Sigmoid colon (tissue), 4 donors: Measurements from ENCODE around the gene RSPH1.

Experiments used
- EP300 ChIP-seq, 4 donors: sonication (generic); formaldehyde crosslinking; IDR thresholded peaks; one replicate each; pipeline ENCODE4 v1.6.1; 2017; ENCODE audit warnings: antibody characterized with exemption in 4 of 4
- POLR2A ChIP-seq, 2 donors: fragments of 450-650 bp; IDR thresholded peaks; one replicate each; pipeline ENCODE4 v1.6.1; 2016; ENCODE audit warnings: antibody characterized with exemption in 2 of 2, mild to moderate bottlenecking in 2 of 2, moderate library complexity in 2 of 2
- POLR2AphosphoS5 ChIP-seq, 4 donors: sonication (generic); formaldehyde crosslinking; IDR thresholded peaks; one replicate each; pipeline ENCODE4 v1.6.1; 2017; ENCODE audit warnings: antibody characterized with exemption in 4 of 4
- TF ChIP-seq, protein P1 (sequence below), 4 experiments: fragments of 450-650 bp in 3 of 4; fragments of 200-600 bp in 1 of 4; IDR thresholded peaks; one replicate each; pipeline ENCODE4 v1.5.1; 2016 to 2019; ENCODE audit warnings: antibody characterized with exemption in 4 of 4, mild to moderate bottlenecking in 3 of 4, moderate library complexity in 2 of 4

DNA sequence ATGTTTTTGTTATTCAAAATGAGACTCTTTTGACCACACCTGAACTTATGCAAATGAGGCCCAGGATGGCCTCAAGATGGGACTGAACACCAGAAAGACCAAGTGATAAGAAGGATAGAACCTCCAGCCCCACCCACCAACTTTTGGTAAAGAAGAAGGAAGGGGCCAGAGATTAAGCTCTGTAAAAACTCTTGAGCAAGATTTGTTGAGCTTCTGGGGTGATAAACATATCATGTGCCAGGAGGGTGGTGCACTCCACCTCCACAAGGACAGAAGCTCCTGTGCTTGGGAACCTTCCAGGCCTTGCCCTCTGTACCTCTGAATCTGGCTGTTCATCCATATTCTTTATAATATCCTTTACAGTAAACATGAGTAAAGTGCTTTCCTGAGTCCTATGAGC is 5.3 kb downstream of the RSPH1 start:
- TF ChIP-seq EP300 (IDR thresholded peaks at IDR 0.05) (no peak), POLR2A (IDR thresholded peaks at IDR 0.05) (no peak), POLR2AphosphoS5 (IDR thresholded peaks at IDR 0.05) (no peak)
- TF ChIP-seq, protein P1, sequence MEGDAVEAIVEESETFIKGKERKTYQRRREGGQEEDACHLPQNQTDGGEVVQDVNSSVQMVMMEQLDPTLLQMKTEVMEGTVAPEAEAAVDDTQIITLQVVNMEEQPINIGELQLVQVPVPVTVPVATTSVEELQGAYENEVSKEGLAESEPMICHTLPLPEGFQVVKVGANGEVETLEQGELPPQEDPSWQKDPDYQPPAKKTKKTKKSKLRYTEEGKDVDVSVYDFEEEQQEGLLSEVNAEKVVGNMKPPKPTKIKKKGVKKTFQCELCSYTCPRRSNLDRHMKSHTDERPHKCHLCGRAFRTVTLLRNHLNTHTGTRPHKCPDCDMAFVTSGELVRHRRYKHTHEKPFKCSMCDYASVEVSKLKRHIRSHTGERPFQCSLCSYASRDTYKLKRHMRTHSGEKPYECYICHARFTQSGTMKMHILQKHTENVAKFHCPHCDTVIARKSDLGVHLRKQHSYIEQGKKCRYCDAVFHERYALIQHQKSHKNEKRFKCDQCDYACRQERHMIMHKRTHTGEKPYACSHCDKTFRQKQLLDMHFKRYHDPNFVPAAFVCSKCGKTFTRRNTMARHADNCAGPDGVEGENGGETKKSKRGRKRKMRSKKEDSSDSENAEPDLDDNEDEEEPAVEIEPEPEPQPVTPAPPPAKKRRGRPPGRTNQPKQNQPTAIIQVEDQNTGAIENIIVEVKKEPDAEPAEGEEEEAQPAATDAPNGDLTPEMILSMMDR (IDR thresholded peaks at IDR 0.05): no peak
